ENCODE results near the gene COX19. TPM values are rescaled to one million over a fixed set of nuclear protein-coding genes. Genes with fewer than 3 reads are reported as not detected.
A peak's percentile ranks its signal among the peaks of the same experiment; 100 is the strongest.

Gene COX19
- total and polyA plus RNA-seq, 2 of the 13 experiments (the other 11 are each of a cell fraction or from before 2014, with no cell fraction given): 11.5 to 21.7 TPM

- no peak for TF ChIP-seq TRAFD1 (CRISPR knock-in tag; IDR thresholded peaks at IDR 0.05; ENCODE audit: borderline replicate concordance)
- TF ChIP-seq NFE2L1 (CRISPR knock-in tag; IDR thresholded peaks at IDR 0.05; ENCODE audit: borderline replicate concordance): no peak
- peak; percentile 89; the same call in 1 of the 2 replicates for TF ChIP-seq ZNF800 (CRISPR knock-in tag; IDR thresholded peaks at IDR 0.05)
- peak; percentile 65 for TF ChIP-seq HIC2 (CRISPR knock-in tag; IDR thresholded peaks at IDR 0.05; ENCODE audit: low read depth)
- peak; percentile 65 for TF ChIP-seq JUN (CRISPR knock-in tag; IDR thresholded peaks at IDR 0.05)
- TF ChIP-seq ZBTB10 (CRISPR knock-in tag; IDR thresholded peaks at IDR 0.05; ENCODE audit: borderline replicate concordance): peak; percentile 93
- TF ChIP-seq ZNF20 (CRISPR knock-in tag; IDR thresholded peaks at IDR 0.05): peak; percentile 64; the same call in 1 of the 2 replicates
- peak; percentile 87; the same call in 1 of the 2 replicates for TF ChIP-seq DMAP1 (CRISPR knock-in tag; IDR thresholded peaks at IDR 0.05)
- peak; percentile 83; the same call in 1 of the 2 replicates for TF ChIP-seq AHDC1 (CRISPR knock-in tag; IDR thresholded peaks at IDR 0.05; ENCODE audit: borderline replicate concordance)
- TF ChIP-seq NFE2 (CRISPR knock-in tag; IDR thresholded peaks at IDR 0.05): no peak
- TF ChIP-seq IKZF4 (CRISPR knock-in tag; IDR thresholded peaks at IDR 0.05; ENCODE audit: borderline replicate concordance, low read depth, not compliant biosample characterization): peak; percentile 97
- TF ChIP-seq ZNF777 (CRISPR knock-in tag; IDR thresholded peaks at IDR 0.05): peak; percentile 42
- TF ChIP-seq NONO (IDR thresholded peaks at IDR 0.05): no peak
- peak; percentile 51; the same call in 1 of the 2 replicates for TF ChIP-seq NONO (CRISPR knock-in tag; conservative IDR thresholded peaks at IDR 0.05)
Observed at GRCh38 chr7:957418-958220, 17.7 kb downstream of the COX19 start (continued).
